Dendritic cell treated with granulocyte-macrophage colony-stimulating factor and Interleukin-4, amounts not matched to agents 40 ng/mL and 50 ng/mL, for 4 days (primary cell): ENCODE results near the gene MATN1.

Source experiments
- H3K27ac Mint-ChIP-seq: one replicate; pipeline ENCODE4 v1.8.0; 2022; ENCODE audit warnings: mild to moderate bottlenecking, mixed read lengths
- H3K27me3 Mint-ChIP-seq: one replicate; pipeline ENCODE4 v1.8.0; 2022; ENCODE audit warnings: mild to moderate bottlenecking, mixed read lengths
- H3K36me3 Mint-ChIP-seq: one replicate; pipeline ENCODE4 v1.8.0; 2022; ENCODE audit warnings: low read depth, mixed read lengths
- H3K4me1 Mint-ChIP-seq: one replicate; pipeline ENCODE4 v1.8.0; 2022; ENCODE audit warnings: low read depth, mixed read lengths
- H3K4me3 Mint-ChIP-seq: one replicate; pipeline ENCODE4 v1.8.0; 2022; ENCODE audit warnings: mild to moderate bottlenecking, moderate library complexity, mixed read lengths
- H3K9me3 Mint-ChIP-seq: one replicate; pipeline ENCODE4 v1.8.0; 2022; ENCODE audit warnings: mixed read lengths
- intact Hi-C: fragments of 100-400 bp; cut with micrococcal nuclease; formaldehyde crosslinking; loops from one replicate; pipeline ENCODE4 v1.15.0; 2022

Gene MATN1

GRCh38 chr1:30761381-30762151 is 38.2 kb upstream of the MATN1 start:
- Mint-ChIP-seq H3K4me3 (no peak overlapping the region), H3K36me3 (peaks cover 10% of the 10 kb centered on the region), H3K27ac (peak overlapping the region; percentile 46), H3K9me3 (no peaks in the 10 kb centered on the region), H3K27me3 (no peaks in the 10 kb centered on the region), H3K4me1 (peaks cover 66% of the 10 kb centered on the region)
- intact Hi-C loops: no loop called here

- H3K36me3 Mint-ChIP-seq: peaks cover 15% of the 10 kb centered on the region
- no peak overlapping the region for H3K4me3 Mint-ChIP-seq
- peaks cover 74% of the 10 kb centered on the region for H3K4me1 Mint-ChIP-seq
- intact Hi-C loops: no loop called here
- no peaks in the 10 kb centered on the region for H3K9me3 Mint-ChIP-seq
- H3K27me3 Mint-ChIP-seq: no peaks in the 10 kb centered on the region
- peak overlapping the region; percentile 46 for H3K27ac Mint-ChIP-seq
These were observed 37.4 kb upstream of the MATN1 start for GRCh38 chr1:30760596-30761324.

- Mint-ChIP-seq H3K27me3 (no peaks in the 10 kb centered on the region), H3K27ac (peak overlapping the region; percentile 98), H3K4me1 (peaks cover 84% of the 10 kb centered on the region), H3K9me3 (no peaks in the 10 kb centered on the region), H3K36me3 (peaks cover 24% of the 10 kb centered on the region), H3K4me3 (no peak overlapping the region)
- intact Hi-C loops: loop anchor here (5.0 kb wide), 1 partner anchor 42 kb away; no protein-coding TSS in a partner anchor
These were observed 36.4 kb upstream of the MATN1 start for GRCh38 chr1:30759718-30760281.

- peaks cover 86% of the 10 kb centered on the region for H3K4me1 Mint-ChIP-seq
These were observed 35.5 kb upstream of the MATN1 start for GRCh38 chr1:30758785-30759380.

GRCh38 chr1:30758121-30758688 is 34.8 kb upstream of the MATN1 start:
- H3K27me3 Mint-ChIP-seq: no peaks in the 10 kb centered on the region
- peak overlapping the region; percentile 95 for H3K4me3 Mint-ChIP-seq
- peak overlapping the region; percentile 98 for H3K27ac Mint-ChIP-seq
- peaks cover 27% of the 10 kb centered on the region for H3K36me3 Mint-ChIP-seq
- intact Hi-C loops: loop anchor here (5.0 kb wide), 1 partner anchor 41 kb away; no protein-coding TSS in a partner anchor
- H3K9me3 Mint-ChIP-seq: no peaks in the 10 kb centered on the region
- H3K4me1 Mint-ChIP-seq: peaks cover 86% of the 10 kb centered on the region

More at GRCh38 chr1:30758785-30759380, 35.5 kb upstream of the MATN1 start:
- Mint-ChIP-seq H3K27ac (peak overlapping the region; percentile 98), H3K36me3 (peaks cover 27% of the 10 kb centered on the region), H3K27me3 (no peaks in the 10 kb centered on the region), H3K9me3 (no peaks in the 10 kb centered on the region), H3K4me3 (no peak overlapping the region)
- intact Hi-C loops: loop anchor here (5.0 kb wide), 1 partner anchor 42 kb away; no protein-coding TSS in a partner anchor

GRCh38 chr1:30757352-30758120 is 34.2 kb upstream of the MATN1 start, which contains the start of gene LAPTM5:
Gene LAPTM5 (minus strand): TSS chr1:30757774. CDS start chr1:30757745, 29 bp downstream.
- intact Hi-C loops: loop anchor here (2.0 to 5.0 kb wide), 2 partner anchors 21 to 40 kb away; no protein-coding TSS in a partner anchor
- peaks cover 88% of the 10 kb centered on the region for H3K4me1 Mint-ChIP-seq
- H3K36me3 Mint-ChIP-seq: peaks cover 30% of the 10 kb centered on the region
- no peaks in the 10 kb centered on the region for H3K27me3 Mint-ChIP-seq
- no peaks in the 10 kb centered on the region for H3K9me3 Mint-ChIP-seq
- H3K27ac Mint-ChIP-seq: peak within 1 kb of the TSS; percentile 98
- H3K4me3 Mint-ChIP-seq: peak within 1 kb of the TSS; percentile 95

GRCh38 chr1:30756545-30757351 is 33.4 kb upstream of the MATN1 start:
- Mint-ChIP-seq H3K36me3 (peaks cover 38% of the 10 kb centered on the region), H3K4me1 (peaks cover 91% of the 10 kb centered on the region), H3K27ac (peak overlapping the region; percentile 98), H3K27me3 (no peaks in the 10 kb centered on the region), H3K9me3 (no peaks in the 10 kb centered on the region), H3K4me3 (peak overlapping the region; percentile 95)
- intact Hi-C loops: loop anchor here (2.0 to 5.0 kb wide), 2 partner anchors 22 to 39 kb away; no protein-coding TSS in a partner anchor

- Mint-ChIP-seq H3K9me3 (no peaks in the 10 kb centered on the region), H3K4me1 (peaks cover 91% of the 10 kb centered on the region), H3K36me3 (peaks cover 43% of the 10 kb centered on the region), H3K4me3 (peak overlapping the region; percentile 95), H3K27me3 (no peaks in the 10 kb centered on the region), H3K27ac (peak overlapping the region; percentile 98)
- intact Hi-C loops: loop anchor here (2.0 to 5.0 kb wide), 2 partner anchors 23 to 39 kb away; no protein-coding TSS in a partner anchor
These were observed 32.8 kb upstream of the MATN1 start for GRCh38 chr1:30756206-30756544.

- peaks cover 47% of the 10 kb centered on the region for H3K36me3 Mint-ChIP-seq
- peaks cover 91% of the 10 kb centered on the region for H3K4me1 Mint-ChIP-seq
- peak overlapping the region; percentile 95 for H3K4me3 Mint-ChIP-seq
- H3K9me3 Mint-ChIP-seq: no peaks in the 10 kb centered on the region
- peak overlapping the region; percentile 67 for H3K27ac Mint-ChIP-seq
- no peaks in the 10 kb centered on the region for H3K27me3 Mint-ChIP-seq
- intact Hi-C loops: loop anchor here (2.0 to 5.0 kb wide), 2 partner anchors 23 to 38 kb away; no protein-coding TSS in a partner anchor
These were observed 32.4 kb upstream of the MATN1 start for GRCh38 chr1:30755746-30756145.

GRCh38 chr1:30755334-30755733 is 31.9 kb upstream of the MATN1 start:
- Mint-ChIP-seq H3K4me1 (peaks cover 91% of the 10 kb centered on the region), H3K27me3 (no peaks in the 10 kb centered on the region), H3K27ac (peak overlapping the region; percentile 67), H3K4me3 (peak overlapping the region; percentile 95), H3K36me3 (peaks cover 50% of the 10 kb centered on the region), H3K9me3 (no peaks in the 10 kb centered on the region)
- intact Hi-C loops: loop anchor here (5.0 kb wide), 1 partner anchor 38 kb away; no protein-coding TSS in a partner anchor

GRCh38 chr1:30754684-30755171 is 31.3 kb upstream of the MATN1 start:
- intact Hi-C loops: loop anchor here (5.0 kb wide), 1 partner anchor 37 kb away; no protein-coding TSS in a partner anchor
- Mint-ChIP-seq H3K36me3 (peaks cover 56% of the 10 kb centered on the region), H3K27ac (peak overlapping the region; percentile 67)

GRCh38 chr1:30753660-30754123 is 30.3 kb upstream of the MATN1 start:
- Mint-ChIP-seq H3K36me3 (peaks cover 66% of the 10 kb centered on the region), H3K27ac (peak overlapping the region; percentile 65), H3K4me1 (peaks cover 92% of the 10 kb centered on the region), H3K27me3 (no peaks in the 10 kb centered on the region), H3K4me3 (peak overlapping the region; percentile 32), H3K9me3 (no peaks in the 10 kb centered on the region)
- intact Hi-C loops: no loop called here

More at GRCh38 chr1:30754684-30755171, 31.3 kb upstream of the MATN1 start:
- peak overlapping the region; percentile 95 for H3K4me3 Mint-ChIP-seq
- H3K4me1 Mint-ChIP-seq: peaks cover 91% of the 10 kb centered on the region
- no peaks in the 10 kb centered on the region for H3K9me3 Mint-ChIP-seq
- no peaks in the 10 kb centered on the region for H3K27me3 Mint-ChIP-seq
